Kidney epithelial cell (primary cell): ENCODE data around the gene CPNE4. TPM values are rescaled to one million over a fixed set of nuclear protein-coding genes. Genes with fewer than 3 reads are reported as not detected.

Experiments used
- DNase-seq: peaks from one replicate; pipeline ENCODE4 v3.0.0-alpha.2; 2010; ENCODE audit warnings: low read depth
- H3K27me3 ChIP-seq: 2 replicates; pipeline ENCODE4 v1.6.0; 2011; ENCODE audit warnings: low read length; ENCODE audit not compliant: control insufficient read depth, insufficient read depth
- H3K36me3 ChIP-seq: 2 replicates; pipeline ENCODE4 v1.5.1; 2011; ENCODE audit warnings: low read length; ENCODE audit not compliant: control insufficient read depth, insufficient read depth
- H3K4me3 ChIP-seq: 2 replicates; pipeline ENCODE4 v1.5.1; 2011; ENCODE audit warnings: low read depth, mild to moderate bottlenecking, control low read depth, low read length
- CTCF ChIP-seq: IDR thresholded peaks from 2 replicates; pipeline ENCODE4 v1.5.1; 2011; ENCODE audit warnings: mild to moderate bottlenecking, moderate library complexity, low read length, control low read depth, inconsistent platforms; ENCODE audit not compliant: insufficient read depth, poor library complexity, severe bottlenecking
- total RNA-seq: library from RNA; depleted of rRNA; stranded (reverse); fragments of >200 nt; gene quantifications from 2 replicates; pipeline ENCODE4 v1.2.3, GENCODE V29; 2015

CPNE4 gene
- total RNA-seq, 1 donor from 2014 or later = 3.7 TPM

- Histone ChIP-seq H3K4me3 (no peak overlapping the region), H3K27me3 (no peaks in the 10 kb centered on the region), H3K36me3 (no peaks in the 10 kb centered on the region)
- no peak for TF ChIP-seq CTCF
- DNase-seq = no peak
Observed at GRCh38 chr3:131608741-131609140, 426.1 kb downstream of the CPNE4 start.

DNA sequence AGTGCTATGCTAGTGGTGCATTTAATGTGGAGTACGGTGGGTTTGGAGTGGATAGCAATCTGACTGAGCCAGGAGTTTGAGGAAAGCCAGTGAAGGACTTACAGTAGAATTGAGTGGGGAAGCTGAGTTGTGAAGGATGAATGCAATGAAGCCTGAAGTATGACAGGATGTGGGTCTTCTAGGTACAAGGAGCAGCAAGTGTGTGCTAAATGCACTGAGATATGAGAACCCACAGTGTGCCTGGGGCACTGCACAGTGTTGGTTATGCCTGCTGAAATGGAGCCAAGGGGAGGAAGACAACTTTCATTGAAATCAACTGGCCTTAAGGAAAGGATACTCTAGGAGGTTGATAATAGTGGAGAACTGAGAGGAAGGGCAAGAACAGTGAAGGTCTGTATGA, 426.5 kb downstream of the CPNE4 start:
- no peak overlapping the region for H3K4me3 ChIP-seq
- no peaks in the 10 kb centered on the region for H3K36me3 ChIP-seq
- no peaks in the 10 kb centered on the region for H3K27me3 ChIP-seq
- DNase-seq = no peak
- no peak for TF ChIP-seq CTCF

DNA sequence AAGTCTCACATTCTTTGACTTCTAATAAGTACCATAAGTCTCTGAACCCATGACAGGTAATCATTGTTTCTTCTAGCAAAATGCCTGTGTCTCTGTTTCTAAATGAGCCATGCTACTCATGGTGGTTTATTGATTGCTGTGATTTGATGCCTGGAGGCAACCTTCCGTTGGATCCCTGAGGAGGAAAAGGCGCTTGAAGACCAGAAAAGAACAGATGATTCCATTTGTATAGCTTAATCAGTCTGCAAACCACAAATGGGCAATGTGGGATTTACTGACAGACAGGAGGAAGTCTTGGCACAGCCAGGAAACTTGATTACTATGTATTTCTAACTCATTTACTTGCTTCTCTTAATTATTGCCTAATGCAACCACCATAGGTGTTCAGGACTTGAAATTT, 428.9 kb downstream of the CPNE4 start:
- no peak for DNase-seq
- no peaks in the 10 kb centered on the region for H3K27me3 ChIP-seq
- TF ChIP-seq CTCF = no peak

GRCh38 chr3:131602011-131602779, 432.6 kb downstream of the CPNE4 start:
- no peaks in the 10 kb centered on the region for H3K27me3 ChIP-seq
- peak; percentile 9 for DNase-seq
- no peaks in the 10 kb centered on the region for H3K36me3 ChIP-seq
- TF ChIP-seq CTCF = no peak
- H3K4me3 ChIP-seq = no peak overlapping the region

More for the DNA sequence above, 428.9 kb downstream of the CPNE4 start:
- H3K4me3 ChIP-seq = no peak overlapping the region
- H3K36me3 ChIP-seq = no peaks in the 10 kb centered on the region

- Histone ChIP-seq H3K27me3 (no peaks in the 10 kb centered on the region), H3K36me3 (no peaks in the 10 kb centered on the region), H3K4me3 (no peak overlapping the region)
- DNase-seq = no peak
- TF ChIP-seq CTCF = no peak
Observed at GRCh38 chr3:131597816-131598215, 437.0 kb downstream of the CPNE4 start.

DNA sequence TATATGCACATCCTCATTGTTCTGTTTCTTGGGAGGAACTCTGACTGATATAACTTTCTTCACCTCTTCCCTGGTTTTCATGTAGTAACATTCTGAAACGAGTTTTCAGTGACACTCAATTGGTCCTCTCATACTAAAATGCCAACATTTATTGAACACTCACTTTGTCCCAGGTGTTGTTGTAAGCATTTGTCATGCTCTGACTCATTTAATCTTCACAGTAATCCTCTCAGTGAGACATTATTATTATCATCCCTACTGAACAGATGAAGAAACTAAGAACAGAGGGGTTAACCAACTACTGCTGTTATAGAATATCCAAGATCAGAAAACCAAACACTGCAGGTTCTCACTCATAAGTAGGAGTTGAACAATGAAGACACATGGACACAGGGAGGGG, 437.9 kb downstream of the CPNE4 start:
- no peaks in the 10 kb centered on the region for H3K36me3 ChIP-seq

More for the DNA sequence above, 437.9 kb downstream of the CPNE4 start:
- Histone ChIP-seq H3K4me3 (no peak overlapping the region), H3K27me3 (no peaks in the 10 kb centered on the region)
- TF ChIP-seq CTCF = no peak
- DNase-seq = no peak
